Nucleus accumbens (tissue), 56 donors: ENCODE results near the gene DNM3.
"Not testable (repeated sequence)": the region's sequence is repeated elsewhere in the genome, so short reads cannot be mapped to it uniquely, and the experiment has no call there.

Source experiments
- DNase-seq, 56 donors: peaks; one replicate each; lab custom pipeline; 2025; lab: John Stamatoyannopoulos, UW

DNM3 gene

DNA sequence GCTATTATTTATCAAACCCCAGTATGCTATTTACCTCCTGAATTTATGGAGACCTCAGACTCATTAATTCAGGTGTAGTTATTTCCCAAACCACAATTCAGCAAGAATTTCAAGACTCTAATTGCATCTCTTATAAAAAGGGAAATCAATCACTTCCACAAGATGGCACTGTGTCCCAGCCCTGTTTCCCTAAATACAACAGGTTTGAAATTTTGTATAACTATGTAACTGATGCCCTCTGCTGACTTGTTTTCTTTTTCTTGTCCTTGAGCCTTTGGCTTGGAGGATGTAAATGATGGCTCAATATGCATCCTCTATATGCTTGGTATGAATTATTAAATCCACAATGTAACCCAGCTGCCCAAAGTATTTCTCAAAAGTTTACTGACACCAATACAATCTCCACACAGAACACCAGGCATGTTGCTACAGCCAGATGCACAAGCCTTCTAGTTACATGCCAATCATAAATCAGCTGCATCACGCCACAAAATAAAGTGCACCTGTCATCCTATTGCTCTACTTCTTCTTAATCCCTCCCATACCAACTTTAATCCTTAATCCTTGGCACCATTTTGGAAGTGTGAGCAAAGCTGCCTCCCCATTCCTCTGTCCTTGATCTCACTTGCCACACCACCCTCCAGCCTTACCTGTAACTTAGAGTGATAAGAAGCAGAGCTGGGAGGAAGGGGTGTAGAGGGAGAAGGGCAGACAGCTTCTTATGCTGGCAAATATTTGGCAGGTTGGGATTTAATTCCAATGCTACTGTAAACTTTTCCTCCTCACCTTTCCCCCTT lies 588.2 kb downstream of the DNM3 start:
- DNase-seq = peak in 9 of 56 donors; percentile 4 to 51 (median 9)

DNA sequence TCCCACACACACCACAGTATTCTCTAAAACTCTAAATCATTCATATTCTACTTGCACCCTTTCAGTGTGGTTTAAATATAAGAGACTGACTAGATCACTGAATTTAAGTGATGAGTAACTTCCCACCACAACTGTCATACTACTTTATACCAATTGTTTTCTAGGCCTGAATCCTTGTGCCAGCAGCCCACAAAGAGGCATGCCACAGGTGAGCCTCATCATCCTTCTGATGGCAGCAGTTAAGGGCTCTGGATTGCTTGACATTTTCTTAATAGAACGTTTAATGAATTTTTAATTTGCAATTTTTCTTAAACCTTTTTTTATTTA lies 588.8 kb downstream of the DNM3 start:
- DNase-seq = no peak

DNA sequence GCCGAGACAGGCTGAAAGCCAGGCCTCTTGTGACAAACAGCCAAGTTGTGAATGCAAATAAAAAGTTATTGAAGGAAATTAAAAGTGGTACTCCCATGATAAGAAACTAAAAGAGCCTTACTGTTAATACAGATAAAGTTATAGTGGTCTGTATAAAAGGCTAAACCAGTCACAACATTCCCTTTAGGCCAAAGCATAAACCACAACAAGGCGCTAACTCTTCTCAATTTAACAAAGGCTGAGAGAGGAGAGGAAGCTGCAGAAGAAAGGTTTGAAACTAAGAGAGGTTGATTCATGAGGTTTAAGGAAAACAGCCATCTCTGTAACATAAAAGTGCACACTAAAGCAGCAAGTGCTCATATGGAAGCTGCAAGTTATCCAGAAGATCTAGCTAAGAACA lies 589.9 kb downstream of the DNM3 start:
- no peak for DNase-seq

- no peak for DNase-seq
Observed at GRCh38 chr1:172431721-172432192, 590.5 kb downstream of the DNM3 start.

GRCh38 chr1:172437183-172437582 lies 595.9 kb downstream of the DNM3 start:
- not testable (repeated sequence) for DNase-seq

DNA sequence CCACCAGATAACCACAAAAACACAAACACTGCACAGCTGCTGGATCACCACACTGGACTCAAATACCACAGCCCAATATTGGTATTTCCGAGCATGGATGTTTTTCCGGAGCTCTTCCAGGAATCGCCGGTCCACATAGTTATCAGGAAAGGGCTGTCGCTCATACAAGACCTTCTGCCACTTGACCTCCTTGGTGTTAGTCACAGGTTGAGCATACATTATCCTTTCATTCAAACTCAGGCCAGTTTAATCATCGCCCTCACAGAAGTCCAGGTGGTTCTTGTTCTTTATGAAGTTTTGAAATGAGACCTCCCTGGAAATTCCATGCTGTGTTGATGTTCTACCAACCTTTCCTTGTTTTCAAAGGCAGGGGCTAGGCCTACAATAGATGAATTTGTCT lies 601.1 kb downstream of the DNM3 start:
- DNase-seq = no peak

- DNase-seq = no peak
Observed at GRCh38 chr1:172442843-172443565, 601.7 kb downstream of the DNM3 start.

DNA sequence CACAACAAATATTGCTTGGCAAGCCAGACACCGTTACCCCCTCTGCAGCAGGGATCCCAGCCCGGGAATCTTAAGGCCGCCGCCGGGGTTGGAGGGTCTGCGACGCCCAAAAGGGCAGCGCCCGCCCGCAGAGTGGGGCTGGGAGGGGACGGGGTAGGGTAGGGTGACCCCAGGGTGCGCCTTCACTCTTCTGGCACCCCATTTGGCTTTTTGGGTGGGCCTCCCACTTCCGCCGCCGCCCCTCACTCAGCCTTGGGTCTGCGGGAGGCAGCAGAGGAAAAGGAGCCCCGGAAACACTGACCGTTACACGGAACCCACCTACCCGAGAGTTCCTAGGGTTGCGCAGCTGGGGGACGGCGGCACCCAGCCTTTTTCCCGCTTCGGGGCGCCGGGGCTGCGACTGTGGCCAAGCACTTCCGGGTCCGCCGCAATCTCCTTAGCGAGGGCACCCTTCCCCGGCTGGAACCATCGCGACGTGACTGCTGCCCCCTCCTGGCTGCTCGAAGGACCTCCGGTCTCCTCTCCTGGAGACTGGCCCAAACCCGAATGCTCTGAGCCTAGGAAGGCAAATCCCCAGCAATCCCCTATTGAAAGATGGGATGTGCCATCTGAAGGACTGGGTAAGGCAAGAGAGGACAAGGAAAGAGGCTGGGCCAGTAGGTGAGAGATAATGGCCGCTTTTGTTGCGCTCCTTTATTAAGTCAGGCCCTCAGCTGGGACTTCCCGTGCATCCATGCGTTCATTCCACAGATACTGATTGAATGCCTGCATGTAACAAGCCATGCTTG lies 602.6 kb downstream of the DNM3 start, which contains the start of gene PIGC:
Gene PIGC (minus strand): TSS at position 404 of the 788 bp plus-strand sequence. CDS start 1,447 bp downstream, outside the sequence.
- peak in 55 of 56 donors; percentile 36 to 92 (median 80) for DNase-seq

GRCh38 chr1:172446547-172446946 lies 605.2 kb downstream of the DNM3 start:
- no peak for DNase-seq

DNA sequence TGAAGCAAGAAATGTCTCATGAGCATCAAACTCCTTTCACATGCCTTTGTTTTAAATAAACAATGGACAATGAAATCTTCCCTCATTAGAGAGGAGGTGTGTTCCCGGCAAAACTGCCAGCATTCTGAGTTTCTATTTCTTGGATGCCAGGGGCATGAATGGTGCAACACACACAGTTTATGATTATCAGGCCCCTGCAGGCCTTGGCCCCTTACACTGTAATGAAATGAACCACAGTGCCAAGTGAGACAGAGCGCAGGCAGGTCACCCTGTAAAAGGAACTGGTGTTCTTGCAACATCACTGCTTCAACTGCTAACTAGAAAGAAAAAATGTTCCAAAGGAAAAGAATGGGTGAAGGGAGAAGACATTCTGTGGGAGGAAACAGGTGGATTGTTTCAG lies 606.3 kb downstream of the DNM3 start:
- no peak for DNase-seq

DNA sequence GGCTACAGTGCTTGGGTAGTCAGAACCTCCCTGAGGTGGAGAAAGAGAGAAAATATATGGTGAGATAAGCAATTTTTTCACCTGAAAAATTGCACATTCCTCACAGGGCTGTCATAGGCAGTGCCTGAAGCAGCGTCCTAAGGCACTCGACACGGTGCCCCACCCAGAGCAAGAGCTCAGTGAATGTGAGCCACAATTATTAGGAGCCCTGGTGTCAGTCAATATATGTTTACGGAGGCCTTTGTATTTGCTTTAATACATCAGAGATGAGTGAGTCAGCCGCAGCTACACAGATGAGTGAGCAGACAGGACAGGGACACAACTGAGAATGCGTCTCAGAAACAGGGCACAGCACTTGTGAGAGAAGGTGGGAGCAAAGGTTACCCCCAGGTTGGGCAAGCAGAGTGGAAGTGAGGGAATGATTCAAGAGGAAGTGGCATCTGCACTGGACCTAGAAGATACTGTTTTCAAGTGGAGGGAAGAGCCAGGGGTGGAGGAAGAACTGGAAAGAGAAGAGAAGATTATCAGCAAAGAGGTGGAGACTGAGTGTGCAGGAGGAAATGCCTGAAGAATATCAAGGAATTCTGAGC lies 607.8 kb downstream of the DNM3 start:
- no peak for DNase-seq

DNA sequence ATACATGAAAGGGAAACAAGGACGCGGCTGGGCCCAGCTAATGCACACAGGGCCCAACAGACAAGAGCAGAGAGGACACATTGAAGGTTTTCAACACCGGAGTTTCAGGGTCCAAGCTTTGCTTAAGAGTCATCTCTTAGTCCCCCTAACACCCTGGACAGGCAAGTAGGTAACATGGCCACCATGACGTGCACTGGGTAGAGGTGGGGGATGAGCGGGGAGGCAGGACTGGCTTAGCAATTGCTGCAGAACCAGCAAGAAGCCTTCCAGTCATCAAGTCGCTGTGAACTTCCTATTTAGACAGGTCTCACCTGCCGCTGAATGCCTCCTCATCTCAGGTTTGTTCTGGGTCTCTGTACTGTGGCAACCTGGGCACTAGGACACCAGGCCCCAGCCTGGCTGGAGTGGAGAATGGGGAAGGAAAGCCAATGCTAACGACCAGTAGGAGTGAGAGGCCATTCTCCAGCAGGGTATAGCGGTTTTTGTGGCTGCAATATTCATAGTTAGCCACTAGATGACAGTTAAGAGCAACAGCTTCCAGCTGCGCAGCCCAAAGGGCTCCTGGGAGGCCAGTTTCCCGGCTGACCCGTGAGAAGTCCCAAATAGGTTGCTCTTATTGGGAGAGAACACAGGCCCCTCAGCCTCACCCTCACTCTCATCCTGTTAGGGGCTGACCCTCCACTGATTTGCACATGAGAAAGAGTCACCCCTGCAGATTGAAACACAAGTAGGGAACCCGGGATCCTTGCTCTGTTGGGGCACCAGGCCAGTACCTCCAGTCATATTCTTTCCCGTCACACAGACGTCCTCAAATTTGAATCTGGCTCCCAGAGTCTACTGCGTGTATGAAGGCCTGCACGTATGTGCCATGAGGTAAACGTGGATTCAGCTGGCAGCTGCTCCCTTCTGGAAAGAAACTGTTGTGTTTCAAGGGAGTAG lies 608.6 kb downstream of the DNM3 start:
- peak in 27 of 56 donors; percentile 2 to 33 (median 16) for DNase-seq

DNA sequence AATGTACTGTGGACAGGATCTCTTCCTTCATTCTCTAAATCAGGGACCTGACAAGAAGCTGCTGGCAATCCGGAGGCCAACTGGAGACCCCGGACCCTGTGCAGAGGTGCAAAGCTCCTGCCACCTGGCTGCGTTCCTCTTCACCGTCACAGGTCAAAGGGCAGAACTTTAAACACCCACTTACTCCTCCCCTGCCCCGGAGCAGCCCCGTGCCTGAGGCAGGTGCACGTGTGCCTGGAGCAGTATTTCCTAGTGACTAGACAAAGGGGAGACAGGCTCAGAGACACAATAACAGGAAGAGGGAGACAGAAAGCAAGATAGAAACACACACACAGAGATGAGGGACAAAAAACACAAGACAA lies 609.2 kb downstream of the DNM3 start:
- peak in 1 of 56 donors; percentile 8 for DNase-seq

DNA sequence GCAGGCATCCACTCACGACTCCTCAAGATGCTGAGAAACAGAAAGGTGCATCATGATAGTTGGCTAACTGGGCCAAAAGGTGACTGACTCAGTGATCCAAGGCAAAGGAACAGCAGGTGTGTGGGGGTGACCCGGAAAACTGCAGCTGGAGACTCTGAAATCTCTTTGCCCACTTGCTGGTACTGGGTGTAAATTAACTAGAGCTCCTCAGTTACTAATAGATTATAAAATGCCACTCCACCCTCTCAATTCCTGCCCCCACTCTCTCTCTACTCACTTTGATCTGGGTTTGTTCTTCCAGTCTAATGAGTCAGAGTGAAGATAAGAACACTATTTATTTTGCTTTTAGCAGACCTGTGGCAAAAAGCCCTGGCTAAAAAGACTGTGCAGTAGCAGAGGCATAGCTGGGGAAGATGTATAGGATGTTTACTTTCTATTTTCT lies 609.7 kb downstream of the DNM3 start:
- peak in 9 of 56 donors; percentile 5 to 22 (median 9) for DNase-seq

- no peak for DNase-seq
Observed at GRCh38 chr1:172452536-172453152, 611.3 kb downstream of the DNM3 start.

GRCh38 chr1:172453153-172453545 lies 611.9 kb downstream of the DNM3 start:
- no peak for DNase-seq

GRCh38 chr1:172453607-172454006 lies 612.3 kb downstream of the DNM3 start:
- DNase-seq = no peak

DNA sequence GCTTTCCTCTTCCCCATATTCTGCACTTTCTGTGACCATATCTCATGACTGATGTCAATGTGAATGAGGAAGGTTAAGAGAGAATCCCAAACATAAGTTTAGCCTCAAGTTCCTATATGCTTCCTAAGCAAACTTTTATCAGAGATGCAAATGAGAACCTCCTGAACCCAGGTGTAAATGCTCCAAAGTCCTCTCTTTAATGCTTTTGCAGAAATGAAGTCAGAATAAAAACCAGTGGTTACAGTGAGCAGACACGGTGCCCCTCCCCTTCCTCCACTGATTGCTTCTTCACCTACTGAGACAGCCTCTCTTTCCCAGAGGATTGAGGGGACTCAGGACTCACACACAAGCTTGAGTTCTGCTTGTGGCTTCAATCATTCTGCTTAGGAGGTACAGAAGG lies 614.2 kb downstream of the DNM3 start:
- DNase-seq = no peak

GRCh38 chr1:172456344-172456769 lies 615.1 kb downstream of the DNM3 start:
- no peak for DNase-seq
